GM18951 (cell line): ENCODE measurements around the gene TBPL1.

Experiments used
- POLR2A ChIP-seq: IDR thresholded peaks from 4 replicates; pipeline ENCODE4 v1.6.1; 2011; ENCODE audit warnings: mild to moderate bottlenecking; ENCODE audit not compliant: insufficient read length, insufficient read depth; ENCODE audit errors: extremely low read depth
- in situ Hi-C: fragments of 300-500 bp; cut with MboI; formaldehyde crosslinking; loops from one replicate; pipeline ENCODE4 v1.12.0; 2022; ENCODE audit warnings: low sequenced_read_pairs, mixed read lengths, inconsistent platforms; ENCODE audit not compliant: unreplicated experiment

The TBPL1 gene

GRCh38 chr6:134034478-134034877 is 81.5 kb downstream of the TBPL1 start:
- TF ChIP-seq POLR2A, result no peak
- in situ Hi-C loops, result no loop called here

- no peak for TF ChIP-seq POLR2A
- in situ Hi-C loops, result no loop called here
These were observed 82.2 kb downstream of the TBPL1 start for GRCh38 chr6:134034961-134035822.

- no peak for TF ChIP-seq POLR2A
- in situ Hi-C loops, result no loop called here
These were observed 82.8 kb downstream of the TBPL1 start for GRCh38 chr6:134035823-134036296.

- TF ChIP-seq POLR2A, result no peak
- in situ Hi-C loops, result no loop called here
These were observed 86.1 kb downstream of the TBPL1 start for GRCh38 chr6:134039116-134039515.
